GM15510 (cell line): ENCODE measurements around the gene CMSS1.

Source experiments
- POLR2A ChIP-seq: IDR thresholded peaks from 3 replicates; pipeline ENCODE4 v1.6.1; 2011; ENCODE audit warnings: borderline replicate concordance; ENCODE audit not compliant: insufficient read length; ENCODE audit errors: extremely low read depth

CMSS1 gene

GRCh38 chr3:100108464-100109079 lies 290.9 kb downstream of the CMSS1 start:
- no peak for TF ChIP-seq POLR2A

- no peak for TF ChIP-seq POLR2A
These were observed 292.5 kb downstream of the CMSS1 start for GRCh38 chr3:100110162-100110561.

DNA sequence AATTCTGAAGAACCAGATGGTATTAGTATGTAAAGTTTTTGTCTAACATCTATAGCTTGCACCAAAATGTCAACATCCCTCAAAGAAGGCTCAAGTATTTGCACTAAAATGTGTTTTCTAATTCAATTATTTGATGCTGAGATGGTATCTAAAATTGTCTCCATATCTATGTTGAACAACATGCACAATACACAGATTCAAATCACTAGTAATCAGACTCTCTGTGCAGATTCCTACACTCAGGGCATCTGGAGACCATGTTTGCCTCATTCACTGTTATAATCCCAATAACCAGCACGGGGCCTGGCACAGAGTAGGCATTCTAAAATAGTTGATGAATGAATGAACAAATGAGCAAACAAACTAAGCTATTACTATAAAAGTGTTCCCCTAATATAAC lies 294.1 kb downstream of the CMSS1 start:
- TF ChIP-seq POLR2A = no peak

- TF ChIP-seq POLR2A = no peak
These were observed 296.2 kb downstream of the CMSS1 start for GRCh38 chr3:100113723-100114412.

- no peak for TF ChIP-seq POLR2A
These were observed 296.9 kb downstream of the CMSS1 start, which contains the start of gene FILIP1L for GRCh38 chr3:100114413-100115030. TSS of gene FILIP1L (minus strand) at chr3:100114501.

DNA sequence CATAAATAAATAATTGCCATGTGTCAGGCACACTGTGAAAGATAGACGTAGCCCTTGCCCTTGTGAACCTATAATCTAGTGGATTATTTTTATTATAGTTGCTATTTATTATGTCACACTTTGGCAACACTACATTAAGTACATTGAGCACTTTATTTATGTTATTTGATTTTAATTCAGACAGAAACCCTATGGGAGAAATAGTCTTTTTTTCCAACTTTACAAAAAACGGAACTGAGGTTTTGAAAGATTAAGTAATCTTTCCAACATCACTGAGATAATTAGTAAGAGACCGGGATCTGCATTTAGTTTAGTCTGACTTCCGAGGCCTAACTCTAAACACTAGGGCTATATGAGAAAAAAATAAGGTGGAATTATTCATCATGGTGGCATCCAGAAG lies 299.4 kb downstream of the CMSS1 start:
- no peak for TF ChIP-seq POLR2A

DNA sequence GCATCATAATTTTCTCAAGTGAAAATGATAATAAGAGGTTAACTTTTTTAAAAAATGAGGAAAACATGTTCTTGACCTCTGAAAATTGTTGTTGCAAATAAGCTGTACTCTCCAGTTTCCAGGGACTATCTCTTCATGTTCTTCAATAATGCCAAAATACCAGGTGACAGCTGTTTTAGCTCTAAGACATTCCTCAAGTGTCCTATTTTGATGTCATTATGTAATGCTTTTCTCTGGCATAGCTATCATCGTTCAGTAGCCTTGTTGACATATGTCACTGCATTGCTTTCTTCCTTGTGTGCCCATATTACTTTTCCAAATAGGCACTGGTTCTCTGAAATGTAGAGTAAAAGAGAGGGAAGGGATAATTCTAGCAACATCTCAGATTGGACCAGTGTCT lies 302.4 kb downstream of the CMSS1 start:
- no peak for TF ChIP-seq POLR2A

- TF ChIP-seq POLR2A = no peak
These were observed 303.0 kb downstream of the CMSS1 start for GRCh38 chr3:100120693-100121092.

GRCh38 chr3:100122321-100122720 lies 304.7 kb downstream of the CMSS1 start:
- no peak for TF ChIP-seq POLR2A

- no peak for TF ChIP-seq POLR2A
These were observed 305.4 kb downstream of the CMSS1 start for GRCh38 chr3:100123112-100123511.

DNA sequence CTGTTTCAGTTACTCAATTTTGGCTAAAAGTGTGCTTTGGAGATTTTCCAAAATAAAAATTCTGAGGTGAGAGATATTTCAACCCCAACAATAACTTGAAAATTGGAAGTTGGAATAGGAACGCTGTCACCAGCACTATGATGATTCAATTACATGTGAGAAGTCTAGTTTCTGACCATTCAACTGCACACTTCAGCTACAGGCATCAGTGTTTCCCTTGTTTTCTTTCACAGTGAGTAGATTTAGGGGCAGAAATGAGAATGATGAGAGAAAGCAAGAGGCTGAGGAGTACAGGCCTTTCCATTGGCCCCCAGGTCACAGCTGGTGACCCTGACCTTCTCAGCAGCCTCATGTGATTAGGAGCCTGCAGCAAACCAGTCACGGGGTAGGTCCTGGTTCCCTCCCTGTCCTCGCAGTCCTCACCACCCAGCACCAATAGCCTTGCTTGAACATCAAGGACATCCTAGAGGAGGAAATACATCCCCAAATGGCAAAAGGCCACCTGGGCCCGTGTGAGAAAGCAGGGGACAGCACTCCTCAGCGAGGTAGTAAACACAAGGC lies 306.6 kb downstream of the CMSS1 start:
- TF ChIP-seq POLR2A = no peak

GRCh38 chr3:100125161-100125938 lies 307.7 kb downstream of the CMSS1 start:
- TF ChIP-seq POLR2A = no peak

DNA sequence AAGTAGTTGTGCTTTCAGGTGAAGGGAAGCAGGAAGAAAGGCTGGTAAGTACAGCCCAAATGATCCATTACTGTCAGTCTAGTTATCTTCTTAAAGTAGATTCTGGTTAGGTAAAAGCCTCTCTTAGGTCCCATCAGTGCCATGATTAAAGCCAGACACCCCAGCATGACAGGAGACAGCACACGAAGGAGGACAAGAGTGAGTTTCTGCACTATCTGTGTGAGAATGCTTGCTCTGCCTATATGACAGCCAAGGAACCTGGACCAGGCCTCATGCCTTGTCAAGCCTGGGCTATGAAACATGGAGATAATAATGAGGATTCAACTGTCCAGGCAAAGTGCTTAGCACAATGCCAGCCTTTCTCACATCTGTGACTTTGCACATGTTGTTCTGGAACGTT lies 310.1 kb downstream of the CMSS1 start:
- TF ChIP-seq POLR2A = no peak

- TF ChIP-seq POLR2A = no peak
These were observed 310.9 kb downstream of the CMSS1 start for GRCh38 chr3:100128565-100128964.

DNA sequence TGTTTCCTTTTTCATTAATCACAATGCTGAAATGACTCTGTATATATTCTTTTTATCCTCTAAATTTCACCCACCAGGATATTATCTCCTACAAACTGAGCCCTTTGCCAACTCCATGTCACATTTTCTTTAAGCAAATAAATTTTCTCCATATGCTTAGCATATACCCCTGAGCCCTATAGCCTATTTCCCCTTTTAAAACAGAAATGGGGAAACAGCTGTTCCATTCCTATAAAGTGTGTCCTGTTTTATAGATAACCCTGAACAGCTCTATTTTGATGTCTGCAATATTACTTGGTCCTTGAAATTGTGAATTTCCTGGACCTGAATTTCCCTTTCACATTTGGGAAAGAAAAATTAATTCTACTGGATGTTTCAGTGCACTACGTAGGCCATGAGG lies 312.3 kb downstream of the CMSS1 start:
- no peak for TF ChIP-seq POLR2A
